GM18499 (cell line): ENCODE results near the gene TC2N.
"Not testable (repeated sequence)": the region's sequence is repeated elsewhere in the genome, so short reads cannot be mapped to it uniquely, and the experiment has no call there.

Source experiments
- ATAC-seq: cut with Tn5 transposase; IDR thresholded peaks from one replicate; pipeline ENCODE4 v1.9.1; 2021; ENCODE audit warnings: moderate number of reproducible peaks; ENCODE audit not compliant: insufficient read depth, unreplicated experiment

The TC2N gene

GRCh38 chr14:91774140-91775096, 92.9 kb downstream of the TC2N start:
- ATAC-seq: no peak

GRCh38 chr14:91770185-91770584, 97.2 kb downstream of the TC2N start:
- no peak for ATAC-seq

- ATAC-seq: no peak
Observed at GRCh38 chr14:91755570-91756295, 111.6 kb downstream of the TC2N start.

- no peak for ATAC-seq
Observed at GRCh38 chr14:91754819-91755218, 112.5 kb downstream of the TC2N start.

- no peak for ATAC-seq
Observed at GRCh38 chr14:91754185-91754584, 113.2 kb downstream of the TC2N start.

- no peak for ATAC-seq
Observed at GRCh38 chr14:91753501-91754128, 113.7 kb downstream of the TC2N start.

GRCh38 chr14:91752961-91753360, 114.4 kb downstream of the TC2N start:
- no peak for ATAC-seq

GRCh38 chr14:91751719-91752118, 115.6 kb downstream of the TC2N start:
- no peak for ATAC-seq

- no peak for ATAC-seq
Observed at GRCh38 chr14:91750634-91751198, 116.6 kb downstream of the TC2N start.

- no peak for ATAC-seq
Observed at GRCh38 chr14:91749868-91750267, 117.5 kb downstream of the TC2N start.

- no peak for ATAC-seq
Observed at GRCh38 chr14:91748049-91748448, 119.3 kb downstream of the TC2N start.

GRCh38 chr14:91745344-91745743, 122.0 kb downstream of the TC2N start:
- ATAC-seq: no peak

- ATAC-seq: no peak
Observed at GRCh38 chr14:91744068-91744480, 123.3 kb downstream of the TC2N start.

GRCh38 chr14:91743305-91743653, 124.1 kb downstream of the TC2N start:
- no peak for ATAC-seq

GRCh38 chr14:91742621-91743304, 124.6 kb downstream of the TC2N start:
- ATAC-seq: no peak

GRCh38 chr14:91739867-91740266, 127.5 kb downstream of the TC2N start:
- ATAC-seq: not testable (repeated sequence)

GRCh38 chr14:91737619-91738018, 129.7 kb downstream of the TC2N start:
- ATAC-seq: no peak

GRCh38 chr14:91732859-91733477, 134.4 kb downstream of the TC2N start:
- no peak for ATAC-seq

- no peak for ATAC-seq
Observed at GRCh38 chr14:91732439-91732838, 134.9 kb downstream of the TC2N start.

GRCh38 chr14:91731986-91732385, 135.3 kb downstream of the TC2N start, which contains the start of gene CATSPERB:
Gene CATSPERB (minus strand): TSS chr14:91732086. CDS start chr14:91729479, 2,607 bp downstream.
- no peak for ATAC-seq
